Right lobe of liver (tissue), 6 donors: ENCODE results near the gene XCL1. TPM values are rescaled to one million over a fixed set of nuclear protein-coding genes. Genes with fewer than 3 reads are reported as not detected.
"Not testable (repeated sequence)": the region's sequence is repeated elsewhere in the genome, so short reads cannot be mapped to it uniquely, and the experiment has no call there.

Experiments used
- ATAC-seq, 4 donors: fragments of 200-7000 bp; cut with Tn5 transposase; one replicate each; pipeline ENCODE4 v1.9.1; 2020; ENCODE audit warnings: mild to moderate bottlenecking in 4 of 4, moderate library complexity in 4 of 4
- DNase-seq, 3 donors: peaks; one replicate each; pipeline ENCODE4 v3.0.0-alpha.2; 2020
- H3K27ac ChIP-seq, 3 donors: fragments of 200-600 bp; one replicate each; pipeline ENCODE4 v1.8.0; 2022
- H3K27me3 ChIP-seq, 2 donors: fragments of 200-600 bp; one replicate each; pipeline ENCODE4 v1.8.0; 2022
- H3K36me3 ChIP-seq, 4 donors: fragments of 200-600 bp; sonication (generic) in 1 of 4; one replicate each; pipeline versions ENCODE4 v1.5.1 to v1.8.0; 2017 to 2022; ENCODE audit warnings: control low read depth in 1 of 4
- H3K4me1 ChIP-seq, 4 donors: fragments of 200-600 bp; sonication (generic) in 1 of 4; one replicate each; pipeline versions ENCODE4 v1.5.1 to v1.8.0; 2017 to 2022; ENCODE audit warnings: control low read depth in 1 of 4
- H3K4me3 ChIP-seq, 3 donors: fragments of 200-600 bp; one replicate each; pipeline ENCODE4 v1.8.0; 2022
- H3K9me3 ChIP-seq, 4 donors: fragments of 200-600 bp; sonication (generic) in 1 of 4; one replicate each; pipeline versions ENCODE4 v1.5.1 to v1.8.0; 2017 to 2022; ENCODE audit warnings: control low read depth in 1 of 4
- CTCF ChIP-seq, 4 donors: fragments of 200-600 bp in 3 of 4; fragments of 450-650 bp in 1 of 4; IDR thresholded peaks; one replicate each; pipeline versions ENCODE4 v1.5.1 to v1.8.0; 2016 to 2022; ENCODE audit warnings: antibody characterized with exemption in 4 of 4, mild to moderate bottlenecking in 2 of 4
- POLR2A ChIP-seq: fragments of 450-650 bp; IDR thresholded peaks from one replicate; pipeline ENCODE4 v1.6.1; 2017; ENCODE audit warnings: antibody characterized with exemption, mild to moderate bottlenecking
- WGBS: methylation state at CpG from one replicate; pipeline ENCODE4 v1.1.6; 2018; ENCODE audit warnings: low coverage, low lambda C conversion rate; ENCODE audit not compliant: insufficient coverage; ENCODE audit errors: missing lambda C conversion rate; 5-methylcytosine and 5-hydroxymethylcytosine counted together
- intact Hi-C, 2 donors: fragments of 100-400 bp; cut with DNase I; formaldehyde crosslinking; loops; one replicate each; pipeline versions ENCODE4 v1.11.2 to v1.14.1; 2022
- total RNA-seq, 6 experiments: library from RNA; depleted of rRNA in 2 of 6; stranded (reverse); fragments of >200 nt in 2 of 6; fragmentation: NEBNext Ultra II Directional in 3 of 6; extraction: Animal tissue kit (Norgen Biotek cat#: 25700) in 3 of 6; gene quantifications; one replicate each; pipeline versions ENCODE4 v1.1.0 to v1.2.4, GENCODE V29; 2016 to 2023
- donor health status: DM: no; HTN: yes; CAD: no.
- donor health status: DM: no; HTN: no; CAD: no.
- donor health status: DM: no; HTN: no; CAD: no.
- donor health status: DM: no; HTN: yes; CAD: no.
- donor health status: DM: no; HTN: yes; CAD: no.

Gene XCL1
- total RNA-seq, 6 experiments from 2014 or later = 0.13 to 0.44 (median 0.22) TPM; not detected in 3

GRCh38 chr1:168585937-168586336 is 9.5 kb downstream of the XCL1 start:
- Histone ChIP-seq H3K4me3 (no peak overlapping the region), H3K27ac (no peak overlapping the region), H3K36me3 (no peaks in the 10 kb centered on the region), H3K9me3 (no peaks in the 10 kb centered on the region), H3K27me3 (no peaks in the 10 kb centered on the region), H3K4me1 (no peaks in the 10 kb centered on the region)
- DNase-seq = no peak
- WGBS = 75% methylated on average over 1 of the region's 1 CpG
- intact Hi-C loops = loop anchor here in 1 of 2 donors (10.0 kb wide), 1 partner anchor 151 kb away; no protein-coding TSS in a partner anchor
- TF ChIP-seq POLR2A (no peak), CTCF (IDR thresholded peaks at IDR 0.05) (no peak)
- no peak for ATAC-seq

- H3K9me3 ChIP-seq = no peaks in the 10 kb centered on the region
- no peak overlapping the region for H3K4me3 ChIP-seq
- DNase-seq (no peak), ATAC-seq (no peak)
- H3K4me1 ChIP-seq = no peaks in the 10 kb centered on the region
- H3K27ac ChIP-seq = no peak overlapping the region
- TF ChIP-seq POLR2A = no peak
- no peak for TF ChIP-seq CTCF (IDR thresholded peaks at IDR 0.05)
- WGBS = 66% methylated on average over 2 of the region's 2 CpGs
- no peaks in the 10 kb centered on the region for H3K27me3 ChIP-seq
- H3K36me3 ChIP-seq = no peaks in the 10 kb centered on the region
- intact Hi-C loops = loop anchor here in 1 of 2 donors (10.0 kb wide), 1 partner anchor 154 kb away; no protein-coding TSS in a partner anchor
Measured at GRCh38 chr1:168589167-168589566, 12.8 kb downstream of the XCL1 start.

- no peak overlapping the region for H3K4me3 ChIP-seq
- WGBS = 67% methylated on average over 4 of the region's 5 CpGs
- no peak overlapping the region for H3K27ac ChIP-seq
- no peaks in the 10 kb centered on the region for H3K9me3 ChIP-seq
- intact Hi-C loops = no loop called here
- DNase-seq = no peak
- H3K4me1 ChIP-seq = no peaks in the 10 kb centered on the region
- no peak for ATAC-seq
- H3K27me3 ChIP-seq = no peaks in the 10 kb centered on the region
- no peaks in the 10 kb centered on the region for H3K36me3 ChIP-seq
- TF ChIP-seq CTCF (IDR thresholded peaks at IDR 0.05) = no peak
- TF ChIP-seq POLR2A = no peak
Measured at GRCh38 chr1:168591066-168591465, 14.7 kb downstream of the XCL1 start.

GRCh38 chr1:168591641-168592250 is 15.3 kb downstream of the XCL1 start:
- H3K27ac ChIP-seq = no peak overlapping the region
- H3K4me1 ChIP-seq = no peaks in the 10 kb centered on the region
- no peak for TF ChIP-seq POLR2A
- TF ChIP-seq CTCF (IDR thresholded peaks at IDR 0.05) = no peak
- 56% methylated on average over 2 of the region's 2 CpGs for WGBS
- ATAC-seq = no peak
- no peaks in the 10 kb centered on the region for H3K9me3 ChIP-seq
- H3K36me3 ChIP-seq = no peaks in the 10 kb centered on the region
- no peak overlapping the region for H3K4me3 ChIP-seq
- no peak for DNase-seq
- H3K27me3 ChIP-seq = no peaks in the 10 kb centered on the region
- intact Hi-C loops = no loop called here

- H3K9me3 ChIP-seq, intact Hi-C loops, H3K4me3 ChIP-seq: not testable (repeated sequence)
Measured at GRCh38 chr1:168595403-168595802, 19.0 kb downstream of the XCL1 start.

More at GRCh38 chr1:168595403-168595802, 19.0 kb downstream of the XCL1 start:
- DNase-seq, H3K36me3 ChIP-seq, H3K4me1 ChIP-seq, H3K27ac ChIP-seq, H3K27me3 ChIP-seq, ATAC-seq: not testable (repeated sequence)
